Stimulated activated CD8-positive, alpha-beta memory T cell treated with anti-CD3 and anti-CD28 coated beads, Interleukin-12 subunit alpha, Interleukin-12 subunit beta, amount 100 ng/mL, for 24 hours (primary cell): ENCODE data around the gene DIPK1B.
"Not testable (repeated sequence)": the region's sequence is repeated elsewhere in the genome, so short reads cannot be mapped to it uniquely, and the experiment has no call there.

Experiments used
- DNase-seq: peaks from one replicate; pipeline ENCODE4 v3.0.0-alpha.2; 2020; ENCODE audit errors: extremely low read depth

Gene DIPK1B

DNA sequence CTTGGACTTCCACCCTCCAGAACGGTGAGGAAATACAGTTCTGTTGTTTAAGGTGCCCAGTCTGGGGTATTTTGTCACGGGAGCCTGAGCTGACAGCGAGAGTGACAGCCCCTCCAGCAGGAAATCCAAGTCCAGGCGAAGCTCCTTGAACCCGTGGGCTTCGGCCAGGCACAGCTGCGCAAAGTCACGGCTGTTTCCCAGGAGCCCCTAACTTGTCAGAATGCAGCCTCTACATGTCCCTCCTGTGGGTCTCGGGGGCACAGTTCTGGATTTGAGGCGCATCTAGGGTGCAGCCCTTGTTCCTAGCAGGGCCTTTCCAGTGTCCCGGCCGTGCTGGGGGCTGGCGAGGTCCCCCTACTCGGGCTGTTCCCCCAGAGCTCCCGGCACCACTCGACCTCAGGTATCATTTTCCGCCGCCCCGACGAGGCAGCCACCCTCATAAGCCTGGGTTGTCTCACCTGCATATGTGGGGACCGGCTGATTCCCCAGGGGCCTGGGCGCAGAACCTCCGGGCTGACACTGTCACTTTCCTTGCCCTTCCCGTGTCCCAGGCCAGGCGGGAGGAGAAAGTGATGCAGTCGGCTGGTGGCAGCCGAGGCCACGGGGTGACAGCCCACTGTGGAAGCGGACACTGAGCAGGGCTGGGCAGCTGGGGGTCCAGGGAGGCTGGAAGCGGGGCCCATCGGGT lies 41.1 kb downstream of the DIPK1B start:
- no peak for DNase-seq

DNA sequence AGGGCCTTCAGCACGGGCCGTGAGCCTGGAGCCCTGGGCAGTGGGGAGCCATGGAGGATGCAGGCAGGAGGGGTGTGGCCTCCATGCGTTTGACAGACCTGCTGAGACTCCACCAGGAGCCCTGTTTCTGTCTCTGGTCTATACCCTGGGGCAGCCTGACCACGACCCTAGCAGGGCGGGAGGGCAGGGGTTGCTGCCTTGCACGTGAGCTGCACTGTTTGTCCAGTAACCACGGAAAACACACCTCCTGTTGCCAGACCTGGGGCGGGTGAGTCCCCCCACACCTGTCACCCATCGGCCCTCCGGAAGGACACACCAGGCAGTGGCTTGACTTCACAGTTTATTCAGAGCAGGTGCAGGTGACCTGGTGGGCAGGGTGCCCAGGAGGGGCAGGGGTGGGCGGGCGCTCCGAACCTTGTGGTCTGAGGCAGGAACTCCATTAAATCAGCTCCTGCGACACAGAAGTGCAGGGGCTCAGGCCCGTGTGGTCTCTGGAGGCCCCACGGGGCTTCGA lies 41.7 kb downstream of the DIPK1B start:
- DNase-seq = no peak

DNA sequence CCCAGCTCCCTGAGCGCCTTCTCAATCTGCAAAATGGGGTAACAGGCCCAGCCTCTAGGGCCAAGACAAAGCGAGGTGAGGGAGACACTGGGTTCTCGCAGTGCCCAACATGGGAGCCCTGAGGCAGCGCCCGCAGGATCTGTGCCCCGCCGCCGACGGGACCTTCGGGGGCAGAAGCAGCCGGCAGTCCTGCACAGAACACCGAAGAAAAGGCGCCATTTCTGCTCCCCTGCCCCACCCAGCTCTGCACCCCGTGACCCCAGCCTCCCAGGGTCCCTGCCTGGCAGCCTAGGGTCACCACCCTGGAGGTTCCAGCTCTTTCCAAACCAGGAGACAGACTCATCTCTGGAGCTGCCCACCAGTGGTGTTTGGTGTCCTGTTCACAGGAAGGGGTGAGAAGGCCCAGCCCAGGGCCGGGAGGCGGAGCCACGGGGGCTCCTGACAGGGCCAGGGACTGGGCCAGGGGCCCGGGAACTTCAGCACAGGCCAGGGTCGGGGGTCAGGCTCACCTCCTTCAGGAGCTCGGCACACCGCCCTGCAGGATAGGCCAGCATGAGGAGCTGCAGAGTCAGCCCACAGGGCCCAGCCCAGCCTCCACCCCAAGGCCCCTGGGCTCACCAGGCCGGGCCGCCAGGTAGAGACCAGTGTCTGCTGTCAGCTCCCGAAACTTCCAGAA lies 42.4 kb downstream of the DIPK1B start:
- no peak for DNase-seq

DNA sequence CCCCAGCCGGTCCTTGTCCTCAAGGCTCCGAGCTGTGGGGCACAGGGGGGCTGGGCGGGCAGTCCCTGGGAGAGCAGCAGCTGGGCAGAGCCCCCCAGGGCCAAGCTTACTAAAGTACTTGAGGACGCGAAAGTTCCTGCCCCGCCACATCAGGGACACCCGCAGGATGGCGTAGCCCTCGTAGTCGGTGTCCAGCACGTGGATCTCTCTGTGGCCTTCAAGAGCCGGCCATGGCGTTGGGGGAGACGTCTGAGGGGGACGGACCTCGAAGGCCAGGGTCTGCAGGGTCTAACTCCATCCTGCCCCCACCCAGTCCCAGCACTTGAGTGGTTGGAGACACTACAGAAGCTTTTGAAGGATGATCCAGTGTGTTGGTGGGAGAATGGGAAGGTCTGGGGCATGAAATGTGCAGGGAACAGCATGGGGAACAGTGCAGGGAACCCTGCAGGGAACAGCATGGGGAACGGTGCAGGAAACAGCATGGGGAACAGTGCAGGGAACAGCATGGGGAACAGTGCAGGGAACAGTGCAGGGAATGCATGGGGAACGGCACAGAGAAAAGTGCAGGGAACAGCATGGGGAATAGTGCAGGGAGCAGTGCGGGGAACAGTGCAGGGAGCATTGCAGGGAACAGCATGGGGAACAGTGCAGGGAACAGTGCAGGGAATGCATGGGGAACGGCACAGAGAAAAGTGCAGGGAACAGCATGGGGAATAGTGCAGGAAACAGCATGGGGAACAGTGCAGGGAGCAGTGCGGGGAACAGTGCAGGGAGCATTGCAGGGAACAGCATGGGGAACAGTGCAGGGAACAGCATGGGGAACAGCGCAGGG lies 43.1 kb downstream of the DIPK1B start:
- DNase-seq = not testable (repeated sequence)

DNA sequence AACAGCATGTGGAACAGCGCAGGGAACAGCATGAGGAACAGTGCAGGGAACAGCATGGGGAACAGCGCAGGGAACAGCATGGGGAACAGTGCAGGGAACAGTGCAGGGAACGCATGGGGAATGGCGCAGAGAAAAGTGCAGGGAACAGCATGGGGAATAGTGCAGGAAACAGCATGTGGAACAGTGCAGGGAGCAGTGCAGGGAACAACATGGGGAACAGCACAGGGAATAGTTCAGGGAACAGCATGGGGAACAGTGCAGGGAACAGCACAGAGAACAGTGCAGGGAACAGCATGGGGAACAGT lies 43.7 kb downstream of the DIPK1B start:
- no peak for DNase-seq

DNA sequence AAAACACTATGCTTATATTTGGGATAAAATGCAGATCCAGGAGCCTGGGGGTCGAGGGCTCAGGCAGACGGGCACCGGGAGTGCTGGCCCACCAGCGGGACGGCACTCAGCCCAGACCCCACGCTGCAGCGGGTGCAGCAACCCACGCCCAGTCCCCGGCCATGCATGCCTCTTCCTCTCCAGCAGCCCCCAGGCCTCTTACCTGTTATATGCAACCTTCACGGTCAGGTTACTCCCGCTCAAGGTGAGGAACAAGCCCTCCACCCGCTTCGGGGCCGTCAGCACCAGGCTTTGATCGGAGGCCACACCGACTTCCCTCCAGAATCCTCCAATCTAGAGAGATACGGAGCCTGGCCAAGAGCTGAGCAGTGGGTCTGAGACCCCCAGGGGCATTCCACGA lies 44.5 kb downstream of the DIPK1B start:
- no peak for DNase-seq

DNA sequence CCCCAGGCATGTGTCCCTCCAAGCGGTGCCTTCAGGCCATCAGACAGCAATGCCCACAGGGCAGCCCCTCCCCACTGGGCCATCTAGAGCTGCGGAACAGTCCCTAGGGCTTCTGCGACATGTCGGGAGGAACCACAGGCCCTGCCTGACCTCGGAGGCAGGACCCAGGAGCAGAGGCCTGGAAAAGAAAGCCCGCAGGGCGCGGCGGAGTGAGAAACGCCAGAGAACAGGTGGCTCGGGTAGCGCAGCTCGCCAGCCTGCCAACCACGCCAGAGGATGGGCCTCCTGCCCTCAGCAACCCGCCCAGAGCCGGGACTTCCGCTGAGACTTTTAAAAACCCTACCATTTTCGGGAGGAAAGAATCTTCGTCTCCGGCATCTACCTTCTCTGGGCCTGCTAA lies 45.0 kb downstream of the DIPK1B start:
- DNase-seq = no peak

DNA sequence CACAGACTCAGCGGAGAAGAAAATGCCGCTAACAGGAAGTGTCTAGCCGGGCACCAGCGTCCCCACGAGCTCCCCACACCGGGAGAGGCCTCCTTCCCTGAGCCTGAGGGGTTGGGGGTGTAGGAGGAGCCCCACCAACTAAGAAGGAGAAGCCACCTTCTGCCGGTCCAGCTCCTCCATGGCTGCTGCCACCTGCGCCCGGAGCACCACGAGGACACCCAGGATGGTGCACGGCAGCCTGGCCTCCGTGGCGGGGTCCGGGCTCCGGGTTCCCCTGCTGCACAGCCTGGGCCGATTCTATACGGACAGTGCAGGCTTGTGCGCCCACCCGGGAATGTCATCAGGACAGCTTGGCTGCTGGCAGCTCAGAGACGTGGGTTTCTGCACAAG lies 45.4 kb downstream of the DIPK1B start:
- DNase-seq = no peak

DNA sequence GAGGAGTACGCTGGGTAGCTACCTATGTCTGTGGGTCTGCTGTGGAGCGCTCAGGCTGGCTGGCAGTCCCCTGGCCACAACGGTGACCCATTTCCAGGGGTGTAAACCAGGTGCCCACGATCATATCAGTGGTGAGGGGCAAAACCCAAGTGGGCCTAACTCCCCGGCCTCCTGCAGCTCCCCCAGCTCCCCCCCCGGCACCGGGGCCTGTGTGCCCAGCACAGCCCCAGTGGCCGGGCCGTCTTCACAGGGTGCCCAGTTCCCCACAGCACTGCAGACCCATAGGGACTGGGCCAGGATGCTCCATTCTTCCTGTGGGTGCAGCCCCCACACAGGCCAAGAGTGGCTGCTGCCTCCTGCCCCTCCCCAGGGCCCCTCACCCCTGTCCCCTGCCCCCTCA lies 46.6 kb downstream of the DIPK1B start:
- no peak for DNase-seq

DNA sequence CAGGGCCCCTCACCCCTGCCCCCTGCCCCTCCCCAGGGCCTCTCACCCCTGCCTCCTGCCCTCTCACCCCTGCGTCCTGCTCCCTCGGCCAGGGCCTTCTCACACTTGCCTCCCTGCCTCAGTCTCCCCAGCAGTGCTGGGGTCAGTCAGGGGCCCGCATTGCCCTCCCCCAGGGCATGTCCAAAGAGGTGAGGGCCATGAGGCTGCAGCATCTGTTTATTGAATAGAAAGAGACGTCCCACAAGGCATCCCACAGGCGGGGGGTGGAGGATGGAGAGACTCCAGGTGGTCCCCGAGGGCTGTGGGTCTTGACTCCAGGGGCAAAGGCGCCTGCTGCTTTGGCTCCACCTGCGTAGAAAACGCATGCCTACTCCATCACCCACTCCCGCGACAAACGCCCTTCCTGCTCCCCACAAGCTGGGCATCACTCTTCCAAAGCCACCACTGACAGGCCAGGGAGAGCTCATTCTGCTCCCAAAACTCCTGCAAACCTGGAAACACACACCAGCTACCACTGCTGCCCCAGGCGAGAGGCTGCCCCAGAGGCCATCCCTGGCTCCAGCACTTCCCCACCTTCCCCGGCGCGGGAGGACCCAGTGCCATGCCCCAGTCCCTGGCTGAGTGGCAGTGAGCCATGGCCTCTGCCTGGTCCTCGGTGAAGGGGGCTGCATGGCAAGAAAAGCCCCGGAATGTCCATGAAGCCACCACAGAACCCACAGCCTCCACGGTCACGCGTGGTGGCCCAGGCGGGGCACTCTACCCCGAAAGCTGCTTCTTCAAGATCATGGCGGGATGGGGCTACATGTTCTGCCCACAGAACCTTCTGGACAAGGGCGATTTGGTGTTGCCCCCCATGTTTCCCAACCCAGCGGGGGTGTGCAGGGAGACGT lies 47.3 kb downstream of the DIPK1B start:
- no peak for DNase-seq

DNA sequence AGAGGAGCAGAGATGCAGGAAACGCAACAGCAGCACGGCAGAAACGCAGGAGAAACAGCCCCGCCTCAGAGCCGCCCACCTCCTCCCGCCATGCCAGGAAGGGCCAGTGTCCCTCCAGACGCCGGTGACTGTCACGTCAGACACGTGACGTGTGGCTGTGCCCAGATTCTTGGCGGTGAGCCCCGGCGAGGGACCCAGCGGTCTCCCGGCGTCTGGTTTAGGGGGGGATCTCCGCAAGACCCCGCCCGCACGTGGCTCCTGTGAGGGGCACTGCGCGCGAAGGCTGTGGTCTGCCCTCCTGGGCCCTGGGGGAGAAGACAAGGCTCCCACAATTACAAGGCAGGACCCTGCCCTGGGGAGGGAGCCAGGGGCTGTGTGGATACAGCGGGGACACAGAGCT lies 48.1 kb downstream of the DIPK1B start:
- DNase-seq = no peak

DNA sequence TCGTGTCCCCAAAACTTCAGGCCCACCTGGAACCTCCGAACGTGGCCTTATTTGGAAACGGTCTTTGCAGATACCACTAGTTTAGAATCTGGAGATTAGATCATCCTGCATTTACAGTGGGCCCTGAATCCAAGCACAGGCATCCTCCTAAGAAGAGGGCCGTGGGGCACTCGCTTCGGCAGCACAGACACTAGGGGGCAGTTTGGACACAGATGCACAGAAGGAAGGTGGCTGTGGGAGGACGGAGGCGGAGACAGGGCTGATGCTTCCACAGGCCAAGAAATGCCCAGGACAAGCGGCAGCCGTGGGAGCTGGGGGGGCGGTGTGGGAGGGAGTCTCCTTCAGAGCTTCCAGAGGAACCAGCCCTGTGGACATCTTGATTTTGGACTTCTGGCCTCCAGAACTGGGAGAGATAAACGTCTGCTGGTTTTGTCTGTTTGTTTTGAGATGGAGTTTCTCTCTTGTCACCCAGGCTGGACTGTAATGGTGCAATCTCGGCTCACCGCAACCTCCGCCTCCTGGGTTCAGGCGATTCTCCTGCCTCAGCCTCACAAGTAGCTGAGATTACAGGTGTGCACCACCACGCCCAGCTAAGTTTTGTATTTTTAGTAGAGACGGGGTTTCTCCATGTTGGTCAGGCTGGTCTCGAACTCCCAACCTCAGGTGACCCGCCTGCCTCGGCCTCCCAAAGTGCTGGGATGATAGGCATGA lies 48.6 kb downstream of the DIPK1B start:
- DNase-seq = not testable (repeated sequence)

DNA sequence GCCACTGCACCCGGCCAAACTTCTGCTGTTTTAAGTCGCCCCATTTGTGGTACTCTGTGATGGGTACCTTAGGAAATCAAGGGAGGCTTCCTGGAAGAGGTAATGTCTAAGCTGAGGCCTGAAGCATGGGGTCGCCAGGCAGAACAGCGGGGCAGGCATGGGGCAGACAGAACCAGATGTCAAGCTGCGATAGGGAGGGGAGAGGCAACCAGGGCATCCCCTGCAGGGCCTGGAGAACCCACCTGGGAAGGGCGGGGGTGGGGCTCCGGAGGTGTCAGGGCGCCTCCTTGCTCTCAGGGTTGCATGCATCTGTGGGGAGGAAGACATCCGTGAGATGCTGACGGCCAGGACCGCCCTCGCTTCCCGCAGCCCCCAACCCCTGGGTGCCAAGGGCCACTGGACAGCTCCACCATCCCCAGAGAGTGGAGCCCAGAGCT lies 49.2 kb downstream of the DIPK1B start:
- DNase-seq = no peak

DNA sequence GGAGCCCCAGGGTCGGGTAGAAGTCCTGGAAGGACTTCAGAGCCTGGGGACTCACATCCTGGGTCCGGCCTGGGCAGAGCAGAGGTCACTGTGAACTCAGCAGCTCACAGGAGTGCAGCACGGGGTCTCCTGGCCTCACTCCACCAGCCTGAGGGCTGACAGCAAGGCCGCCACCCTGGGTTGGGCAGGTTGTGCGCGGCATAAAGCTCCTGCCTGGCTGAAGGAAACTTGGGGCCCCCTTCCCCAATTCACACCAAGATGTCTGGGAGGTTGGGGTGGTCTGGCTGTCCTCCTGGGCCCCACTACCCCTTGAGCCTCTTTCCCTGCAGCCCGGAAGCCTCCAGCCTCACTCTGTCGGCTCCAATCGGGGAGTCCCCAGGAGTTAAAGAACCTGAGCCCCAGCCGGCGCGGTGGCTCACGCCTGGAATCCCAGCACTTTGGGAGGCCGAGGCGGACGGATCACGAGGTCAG lies 49.9 kb downstream of the DIPK1B start:
- no peak for DNase-seq

DNA sequence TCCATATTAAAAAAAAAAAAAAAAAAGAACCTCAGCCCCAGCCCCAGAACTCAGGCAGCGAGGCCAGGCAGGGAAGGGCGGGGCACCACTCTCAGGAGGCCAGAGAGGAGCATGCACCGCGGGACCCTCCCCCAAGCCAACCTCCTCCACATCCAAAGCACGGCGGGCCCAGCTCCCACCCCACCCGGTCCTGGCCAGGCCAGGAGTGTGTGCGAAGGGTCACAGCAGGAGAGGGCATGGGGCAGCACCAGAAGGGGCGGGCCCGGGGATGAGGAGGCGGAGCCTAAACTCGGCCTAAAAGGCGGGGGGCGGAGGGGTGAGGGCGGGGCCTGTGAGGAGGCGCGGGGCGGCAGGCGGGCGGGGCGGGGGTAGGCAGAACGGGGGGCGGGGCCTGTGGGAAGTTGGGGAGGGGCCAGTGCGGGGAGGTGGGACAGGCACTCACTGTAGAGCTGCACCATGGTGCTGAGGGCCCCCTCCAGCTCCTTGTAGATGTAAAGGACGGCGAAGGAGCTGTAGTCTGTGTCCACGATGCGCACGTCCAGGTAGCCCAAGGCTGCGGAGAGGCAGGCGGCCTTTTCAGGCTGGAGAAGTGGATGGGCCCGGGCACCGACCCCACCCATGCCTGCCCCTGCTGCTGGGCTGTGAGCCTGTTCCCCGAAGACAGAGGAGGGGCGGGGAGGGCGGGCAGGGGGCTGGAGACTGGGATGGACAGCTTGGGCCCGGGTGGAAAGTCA lies 50.7 kb downstream of the DIPK1B start:
- DNase-seq = no peak

DNA sequence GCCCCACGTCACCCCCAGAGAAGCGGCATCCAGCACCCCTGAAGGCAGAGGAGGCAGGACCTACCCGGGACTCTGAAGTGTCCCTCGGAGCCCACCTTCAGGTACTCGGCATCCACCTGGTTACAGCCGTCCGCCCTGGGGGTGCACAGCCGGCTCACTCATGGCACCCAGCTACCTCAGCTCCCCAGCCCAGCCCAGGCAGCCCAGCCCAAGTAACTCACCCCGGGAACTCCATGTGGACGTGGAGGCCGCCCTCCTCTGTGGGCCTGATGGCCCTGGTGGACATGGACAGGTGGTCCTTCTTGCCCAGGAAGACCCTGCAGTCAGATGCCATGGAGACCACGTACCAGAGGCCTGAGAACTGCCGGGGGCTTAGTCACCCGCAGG lies 51.3 kb downstream of the DIPK1B start:
- no peak for DNase-seq

DNA sequence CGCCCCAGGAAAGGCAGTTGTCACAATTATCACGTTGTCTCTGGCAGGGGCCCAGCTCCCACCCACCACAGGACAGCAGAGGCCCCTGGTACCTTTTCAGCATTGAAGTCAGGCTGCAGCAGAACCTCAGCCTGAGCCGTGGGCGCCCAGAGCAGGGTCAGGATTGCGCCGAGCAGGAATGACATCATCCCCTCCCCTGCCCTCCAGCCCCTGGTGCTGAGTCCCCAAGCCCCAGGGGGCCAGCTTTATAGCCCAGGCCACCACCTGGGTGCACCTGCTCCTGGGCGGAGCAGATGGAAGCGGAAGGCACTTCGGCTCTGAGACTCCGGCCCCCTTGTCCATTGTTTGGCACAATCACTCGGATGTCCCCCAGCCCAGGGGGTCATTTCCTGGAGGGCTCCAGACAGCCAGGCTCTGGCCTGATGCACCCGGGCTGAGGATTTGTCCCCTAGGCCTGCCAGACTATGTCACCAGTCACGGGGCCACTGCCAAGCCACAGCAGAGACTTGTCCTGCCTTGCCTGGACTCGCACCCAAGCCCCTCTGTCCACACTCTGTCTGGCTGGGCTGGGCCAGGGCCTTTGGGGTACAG lies 52.0 kb downstream of the DIPK1B start, which contains the start of gene LCN15:
Gene LCN15, minus strand, starts transcription at position 218 of the 591 bp plus-strand sequence. Its CDS starts 30 bp downstream, at position 188.
- no peak for DNase-seq

DNA sequence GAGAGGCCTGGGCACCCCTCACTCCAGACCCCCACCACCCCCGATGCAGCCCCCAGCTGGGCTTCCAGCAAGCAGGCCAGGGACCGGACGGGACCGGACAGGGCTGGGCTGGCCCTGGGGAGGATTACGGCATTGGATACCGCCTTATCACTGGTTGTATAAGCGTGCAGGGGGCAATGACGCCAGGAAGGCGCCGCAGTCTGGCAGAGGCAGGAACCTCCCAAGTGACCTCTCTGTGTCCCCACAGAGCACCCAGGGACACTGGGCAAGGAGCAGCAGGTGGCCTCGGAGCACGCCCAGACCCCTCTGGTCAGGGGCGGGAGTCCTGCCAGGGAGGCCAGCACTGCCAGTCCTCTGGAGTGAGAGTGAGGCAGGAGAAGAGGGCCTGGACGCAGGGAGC lies 52.7 kb downstream of the DIPK1B start:
- DNase-seq = no peak

DNA sequence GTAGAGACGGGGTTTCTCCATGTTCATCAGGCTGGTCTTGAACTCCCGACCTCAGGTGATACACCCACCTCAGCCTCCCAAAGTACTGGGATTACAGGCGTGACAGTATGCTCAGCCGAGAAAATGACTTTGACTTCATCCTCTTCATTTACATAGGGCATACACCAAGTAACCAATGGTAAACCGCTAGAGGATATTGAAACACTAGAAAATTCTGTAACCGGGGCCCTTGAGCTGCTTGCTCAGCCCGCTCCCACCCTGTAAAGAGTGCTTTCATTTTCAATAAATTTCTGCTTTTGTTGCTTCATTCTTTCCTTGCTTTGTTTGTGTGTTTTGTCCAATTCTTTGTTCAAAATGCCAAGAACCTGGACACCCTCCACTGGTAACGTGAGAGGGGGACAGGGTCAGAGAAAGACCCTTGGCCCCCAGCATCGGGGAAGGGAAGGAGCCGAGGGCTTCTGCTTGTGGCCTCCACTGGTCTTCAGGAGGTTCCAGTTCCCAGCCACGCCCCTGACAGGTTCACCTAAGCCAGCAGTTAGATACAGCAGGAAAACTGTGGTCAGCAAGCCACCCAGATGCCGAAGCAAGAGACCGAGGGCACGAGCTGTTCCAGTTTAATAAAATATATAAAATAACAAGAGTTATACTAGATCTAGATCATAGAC lies 53.5 kb downstream of the DIPK1B start:
- DNase-seq = not testable (repeated sequence)
